Mucosa of descending colon (tissue), 3 donors: ENCODE data around the gene FANCC. TPM values are rescaled to one million over a fixed set of nuclear protein-coding genes. Genes with fewer than 3 reads are reported as not detected.

Experiments used
- ATAC-seq: fragments of 200-7000 bp; cut with Tn5 transposase; one replicate; pipeline ENCODE4 v1.9.1; 2020; ENCODE audit warnings: mild to moderate bottlenecking, moderate library complexity
- DNase-seq, 3 donors: peaks; one replicate each; pipeline ENCODE4 v3.0.0-alpha.2; 2020
- H3K36me3 ChIP-seq: fragments of 200-600 bp; one replicate; pipeline ENCODE4 v1.8.0; 2021; ENCODE audit warnings: low read depth, mild to moderate bottlenecking
- H3K4me1 ChIP-seq: fragments of 200-600 bp; one replicate; pipeline ENCODE4 v1.8.0; 2021; ENCODE audit warnings: low read depth, mild to moderate bottlenecking
- H3K4me3 ChIP-seq: fragments of 200-600 bp; one replicate; pipeline ENCODE4 v1.8.0; 2021; ENCODE audit warnings: mild to moderate bottlenecking
- H3K9me3 ChIP-seq: fragments of 200-600 bp; one replicate; pipeline ENCODE4 v1.8.0; 2021; ENCODE audit warnings: mild to moderate bottlenecking
- CTCF ChIP-seq: fragments of 200-600 bp; IDR thresholded peaks from one replicate; pipeline ENCODE4 v1.8.0; 2022; ENCODE audit warnings: antibody characterized with exemption, mild to moderate bottlenecking
- intact Hi-C, 2 donors: fragments of 100-400 bp; cut with DNase I in 1 of 2; cut with micrococcal nuclease in 1 of 2; formaldehyde crosslinking; loops; one replicate each; pipeline versions ENCODE4 v1.11.0 to v1.11.1; 2022; cut with DNase I, micrococcal nuclease
- total RNA-seq, 3 donors: library from RNA; stranded (reverse); fragmentation: NEBNext Ultra II Directional in 2 of 3; extraction: Animal tissue kit (Norgen Biotek cat#: 25700) in 2 of 3; gene quantifications; one replicate each; pipeline versions ENCODE4 v1.2.1 to v1.2.4, GENCODE V29; 2021 to 2023
- donor health status: DM: no; HTN: no; CAD: no; lungs with moderate emphysema.
- donor health status: DM: no; HTN: no; CAD: no.
- donor health status: DM: no; HTN: yes; CAD: no.

The FANCC gene
- total RNA-seq, 3 donors from 2014 or later, result 10.7 to 18.0 (median 14.2) TPM

GRCh38 chr9:95140821-95141220 lies 176.7 kb downstream of the FANCC start:
- H3K9me3 ChIP-seq, result no peaks in the 10 kb centered on the region
- H3K36me3 ChIP-seq, result no peaks in the 10 kb centered on the region
- DNase-seq (no peak), ATAC-seq (no peak)
- no peak for TF ChIP-seq CTCF
- H3K4me3 ChIP-seq, result no peak overlapping the region
- no peaks in the 10 kb centered on the region for H3K4me1 ChIP-seq
- intact Hi-C loops, result no loop called here

GRCh38 chr9:95139126-95139525 lies 178.4 kb downstream of the FANCC start:
- Histone ChIP-seq H3K4me1 (peaks cover 8% of the 10 kb centered on the region), H3K4me3 (no peak overlapping the region), H3K36me3 (no peaks in the 10 kb centered on the region), H3K9me3 (no peaks in the 10 kb centered on the region)
- no peak for ATAC-seq
- no peak for TF ChIP-seq CTCF
- DNase-seq, result no peak
- intact Hi-C loops, result no loop called here

GRCh38 chr9:95138474-95138873 lies 179.0 kb downstream of the FANCC start:
- intact Hi-C loops, result no loop called here
- Histone ChIP-seq H3K4me3 (no peak overlapping the region), H3K4me1 (peaks cover 12% of the 10 kb centered on the region), H3K9me3 (no peaks in the 10 kb centered on the region), H3K36me3 (no peaks in the 10 kb centered on the region)
- ATAC-seq (no peak), DNase-seq (no peak)
- no peak for TF ChIP-seq CTCF

- no peak for DNase-seq
- ATAC-seq, result no peak
- no peak for TF ChIP-seq CTCF
- H3K36me3 ChIP-seq, result no peaks in the 10 kb centered on the region
- H3K9me3 ChIP-seq, result no peaks in the 10 kb centered on the region
- no peak overlapping the region for H3K4me3 ChIP-seq
- peaks cover 12% of the 10 kb centered on the region for H3K4me1 ChIP-seq
- intact Hi-C loops, result no loop called here
Measured at GRCh38 chr9:95137587-95138145, 179.8 kb downstream of the FANCC start.

GRCh38 chr9:95135756-95136155 lies 181.8 kb downstream of the FANCC start:
- DNase-seq (no peak), ATAC-seq (no peak)
- TF ChIP-seq CTCF, result no peak
- Histone ChIP-seq H3K4me3 (no peak overlapping the region), H3K36me3 (no peaks in the 10 kb centered on the region), H3K4me1 (peaks cover 12% of the 10 kb centered on the region), H3K9me3 (no peaks in the 10 kb centered on the region)
- intact Hi-C loops, result no loop called here

- no peak for TF ChIP-seq CTCF
- Histone ChIP-seq H3K4me3 (no peak overlapping the region), H3K36me3 (no peaks in the 10 kb centered on the region), H3K9me3 (no peaks in the 10 kb centered on the region), H3K4me1 (peaks cover 12% of the 10 kb centered on the region)
- peak; percentile 53 to 61 (median 60) for DNase-seq
- peak; percentile 90 for ATAC-seq
- intact Hi-C loops, result loop anchor here in 1 of 2 donors (5.0 kb wide), 1 partner anchor 352 kb away; no protein-coding TSS in a partner anchor
Measured at GRCh38 chr9:95134457-95134881, 183.0 kb downstream of the FANCC start.
